NCI-H146 treated with DMSO at 0.1 percent for 48 hours (cell line): ENCODE measurements around the gene QDPR.

Experiments used
- DNase-seq: peaks from one replicate; lab custom pipeline; 2025; ENCODE audit not compliant: unreplicated experiment; lab: John Stamatoyannopoulos, UW

QDPR gene

DNA sequence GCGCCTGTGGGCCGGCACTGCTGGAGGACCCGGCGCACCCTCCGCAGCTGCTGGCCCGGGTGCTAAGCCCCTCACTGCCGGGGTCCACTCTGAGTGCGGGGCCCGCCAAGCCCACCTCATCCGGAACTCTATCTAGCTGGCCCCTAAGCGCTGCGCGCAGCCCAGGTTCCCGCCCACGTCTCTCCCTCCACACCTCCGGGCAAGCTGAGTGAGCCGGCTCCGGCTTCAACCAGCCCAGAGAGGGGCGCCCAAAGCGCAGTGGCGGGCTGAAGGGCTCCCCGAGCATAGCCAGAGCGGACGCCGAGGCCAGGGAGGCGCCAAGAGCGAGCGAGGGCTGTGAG, 75.2 kb downstream of the QDPR start:
- DNase-seq, result no peak
